ENCODE results near the gene PEAR1. TPM values are rescaled to one million over a fixed set of nuclear protein-coding genes. Genes with fewer than 3 reads are reported as not detected.

Gene PEAR1
- polyA plus RNA-seq, 2 of the 4 experiments (the other 2 are of a cell fraction), result 1.7 to 5.0 TPM

GRCh38 chr1:156958247-156958714 is 64.8 kb downstream of the PEAR1 start:
- no peak overlapping the region for H3K4me2 ChIP-seq
- 92% methylated on average over 2 of the region's 2 CpGs for WGBS (ENCODE audit: missing lambda C conversion rate)
- H3K4me1 ChIP-seq, result no peaks in the 10 kb centered on the region
- no peaks in the 10 kb centered on the region for H3K9me3 ChIP-seq
- CTCF ChIA-PET, result interaction anchor here (1.3 to 2.8 kb wide), 4 partner anchors 8 to 120 kb away, joined by 3 to 10 read pairs (median 6); no protein-coding TSS in a partner anchor
- TF ChIP-seq, protein P1, sequence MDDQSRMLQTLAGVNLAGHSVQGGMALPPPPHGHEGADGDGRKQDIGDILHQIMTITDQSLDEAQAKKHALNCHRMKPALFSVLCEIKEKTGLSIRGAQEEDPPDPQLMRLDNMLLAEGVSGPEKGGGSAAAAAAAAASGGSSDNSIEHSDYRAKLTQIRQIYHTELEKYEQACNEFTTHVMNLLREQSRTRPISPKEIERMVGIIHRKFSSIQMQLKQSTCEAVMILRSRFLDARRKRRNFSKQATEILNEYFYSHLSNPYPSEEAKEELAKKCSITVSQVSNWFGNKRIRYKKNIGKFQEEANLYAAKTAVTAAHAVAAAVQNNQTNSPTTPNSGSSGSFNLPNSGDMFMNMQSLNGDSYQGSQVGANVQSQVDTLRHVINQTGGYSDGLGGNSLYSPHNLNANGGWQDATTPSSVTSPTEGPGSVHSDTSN (IDR thresholded peaks at IDR 0.05), result no peak
- no peak for TF ChIP-seq ESRRA (IDR thresholded peaks at IDR 0.05; ENCODE audit: borderline replicate concordance, low read length)
- no peak for TF ChIP-seq ZSCAN20 (CRISPR knock-in tag; IDR thresholded peaks at IDR 0.05)
- TF ChIP-seq PHF8 (IDR thresholded peaks at IDR 0.05; ENCODE audit: borderline replicate concordance, low read depth), result no peak
- POLR2A ChIA-PET, result no interaction called here
- DNase-seq (ENCODE audit: low read depth in 1 of 2, low spot score in 1 of 2), result no peak
- H3K4me3 ChIP-seq, result no peak overlapping the region
- FAIRE-seq, result no peak
- no peak for ATAC-seq
- H3K27ac ChIP-seq, result no peak overlapping the region

DNA sequence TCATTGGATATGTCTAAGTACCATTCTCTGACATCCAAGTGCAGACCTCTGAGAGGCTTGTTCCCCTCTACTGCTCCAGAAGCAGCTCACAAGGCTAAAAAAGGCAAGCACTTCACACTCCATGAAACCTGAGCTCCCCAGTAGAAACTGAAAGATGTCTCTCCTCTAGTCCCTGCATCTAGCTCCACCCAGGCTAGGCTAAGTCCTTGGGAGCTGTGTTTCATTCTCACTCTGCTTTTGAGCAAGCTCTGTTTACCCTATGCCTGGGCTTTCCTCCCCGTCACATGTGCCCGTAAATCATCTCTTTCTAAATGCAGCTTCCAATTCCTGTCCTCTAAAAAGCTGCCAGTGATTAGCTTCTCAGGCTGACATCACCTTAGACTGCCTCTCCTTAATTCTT is 65.9 kb downstream of the PEAR1 start:
- POLR2A ChIA-PET, result no interaction called here
- ATAC-seq, result 0 out of 6 replicates have a peak, but pooled peaks of 1 of the 2 experiments have one; percentile 41

DNA sequence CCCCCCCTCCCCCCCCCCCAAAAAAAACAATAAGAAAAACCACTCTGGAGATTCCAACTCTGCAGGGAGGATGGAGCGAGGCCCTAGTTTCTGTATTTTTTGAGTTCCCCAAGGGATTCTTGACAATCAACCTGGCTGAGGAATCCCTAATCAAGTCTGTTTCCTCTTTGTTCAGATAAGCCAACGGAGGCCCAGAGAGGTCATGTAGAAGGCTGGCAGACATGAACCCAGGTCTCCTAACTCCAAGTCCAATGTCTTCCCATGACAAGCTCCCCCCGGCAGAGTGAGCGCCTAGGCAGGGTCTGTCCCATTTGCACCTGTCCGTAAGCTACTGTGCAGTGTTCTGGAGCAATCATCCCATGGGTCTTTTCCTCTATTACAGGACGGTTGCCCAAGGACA is 66.4 kb downstream of the PEAR1 start:
- POLR2A ChIA-PET, result no interaction called here
- CTCF ChIA-PET, result interaction anchor here (1.3 to 2.8 kb wide), 5 partner anchors 9 to 49 kb away, joined by 3 to 10 read pairs (median 6); no protein-coding TSS in a partner anchor

More for the DNA sequence above, 65.9 kb downstream of the PEAR1 start:
- FAIRE-seq, result no peak
- no peak for DNase-seq (ENCODE audit: low read depth in 1 of 2, low spot score in 1 of 2)
- no peak overlapping the region for H3K4me3 ChIP-seq
- WGBS (ENCODE audit: missing lambda C conversion rate), result 89% methylated on average over 2 of the region's 2 CpGs
- no peaks in the 10 kb centered on the region for H3K4me1 ChIP-seq
- CTCF ChIA-PET, result interaction anchor here (1.3 to 2.8 kb wide), 5 partner anchors 9 to 49 kb away, joined by 3 to 10 read pairs (median 6); no protein-coding TSS in a partner anchor
- H3K4me2 ChIP-seq, result no peak overlapping the region
- TF ChIP-seq PHF8 (IDR thresholded peaks at IDR 0.05; ENCODE audit: borderline replicate concordance, low read depth) (no peak), BHLHE40 (IDR thresholded peaks at IDR 0.05; ENCODE audit: low read depth, low read length) (no peak), ESRRA (IDR thresholded peaks at IDR 0.05; ENCODE audit: borderline replicate concordance, low read length) (no peak), JUNB (IDR thresholded peaks at IDR 0.05) (no peak), EP300 (IDR thresholded peaks at IDR 0.05) (no peak), ZC3H11A (IDR thresholded peaks at IDR 0.05) (no peak), MAZ (IDR thresholded peaks at IDR 0.05; ENCODE audit: borderline replicate concordance, low read depth, low read length) (no peak), POLR2A (IDR thresholded peaks at IDR 0.05; ENCODE audit: low read length) (no peak), TFCP2L1 (CRISPR knock-in tag; IDR thresholded peaks at IDR 0.05) (no peak)
- TF ChIP-seq, protein P2, sequence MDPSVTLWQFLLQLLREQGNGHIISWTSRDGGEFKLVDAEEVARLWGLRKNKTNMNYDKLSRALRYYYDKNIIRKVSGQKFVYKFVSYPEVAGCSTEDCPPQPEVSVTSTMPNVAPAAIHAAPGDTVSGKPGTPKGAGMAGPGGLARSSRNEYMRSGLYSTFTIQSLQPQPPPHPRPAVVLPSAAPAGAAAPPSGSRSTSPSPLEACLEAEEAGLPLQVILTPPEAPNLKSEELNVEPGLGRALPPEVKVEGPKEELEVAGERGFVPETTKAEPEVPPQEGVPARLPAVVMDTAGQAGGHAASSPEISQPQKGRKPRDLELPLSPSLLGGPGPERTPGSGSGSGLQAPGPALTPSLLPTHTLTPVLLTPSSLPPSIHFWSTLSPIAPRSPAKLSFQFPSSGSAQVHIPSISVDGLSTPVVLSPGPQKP (IDR thresholded peaks at IDR 0.05; ENCODE audit: low read depth, low read length), result no peak
- no peaks in the 10 kb centered on the region for H3K9me3 ChIP-seq
- H3K27ac ChIP-seq, result no peak overlapping the region

More for the DNA sequence above, 66.4 kb downstream of the PEAR1 start:
- DNase-seq (ENCODE audit: low read depth in 1 of 2, low spot score in 1 of 2), result no peak
- H3K4me1 ChIP-seq, result no peaks in the 10 kb centered on the region
- no peak overlapping the region for H3K4me2 ChIP-seq
- no peaks in the 10 kb centered on the region for H3K9me3 ChIP-seq
- H3K4me3 ChIP-seq, result no peak overlapping the region
- FAIRE-seq, result no peak
- no peak for ATAC-seq
- 90% methylated on average over 6 of the region's 6 CpGs for whole genome bisulfite sequencing (ENCODE audit: missing lambda C conversion rate)
- H3K27ac ChIP-seq, result no peak overlapping the region
- TF ChIP-seq ZSCAN20 (CRISPR knock-in tag; IDR thresholded peaks at IDR 0.05) (no peak), POLR2AphosphoS2 (conservative IDR thresholded peaks at IDR 0.05; ENCODE audit: low read length) (no peak), HOXB5 (CRISPR knock-in tag; IDR thresholded peaks at IDR 0.05) (no peak), CBX2 (IDR thresholded peaks at IDR 0.05; ENCODE audit: borderline replicate concordance, low read depth) (no peak), KDM5A (IDR thresholded peaks at IDR 0.05) (no peak), JUNB (IDR thresholded peaks at IDR 0.05) (no peak), HDAC2 (IDR thresholded peaks at IDR 0.05) (no peak), CHD4 (IDR thresholded peaks at IDR 0.05; ENCODE audit: borderline replicate concordance) (no peak), MYC (IDR thresholded peaks at IDR 0.05; ENCODE audit: borderline replicate concordance, low read length) (no peak), FOXS1 (CRISPR knock-in tag; IDR thresholded peaks at IDR 0.05) (no peak), ESRRA (IDR thresholded peaks at IDR 0.05; ENCODE audit: borderline replicate concordance, low read length) (no peak), RAD21 (conservative IDR thresholded peaks at IDR 0.05 in 1 of 2, IDR thresholded peaks at IDR 0.05 in 1 of 2) (no peak), EHF (CRISPR knock-in tag; IDR thresholded peaks at IDR 0.05) (no peak), RARB (CRISPR knock-in tag; IDR thresholded peaks at IDR 0.05) (no peak), EP300 (IDR thresholded peaks at IDR 0.05) (no peak)
- TF ChIP-seq, protein P3, sequence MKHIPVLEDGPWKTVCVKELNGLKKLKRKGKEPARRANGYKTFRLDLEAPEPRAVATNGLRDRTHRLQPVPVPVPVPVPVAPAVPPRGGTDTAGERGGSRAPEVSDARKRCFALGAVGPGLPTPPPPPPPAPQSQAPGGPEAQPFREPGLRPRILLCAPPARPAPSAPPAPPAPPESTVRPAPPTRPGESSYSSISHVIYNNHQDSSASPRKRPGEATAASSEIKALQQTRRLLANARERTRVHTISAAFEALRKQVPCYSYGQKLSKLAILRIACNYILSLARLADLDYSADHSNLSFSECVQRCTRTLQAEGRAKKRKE (CRISPR knock-in tag; IDR thresholded peaks at IDR 0.05; ENCODE audit: low read depth), result no peak

Data from A549 (cell line).